Stimulated activated CD8-positive, alpha-beta memory T cell treated with anti-CD3 and anti-CD28 coated beads, Interleukin-15, amount 100 ng/mL, for 4 hours (primary cell): ENCODE data around the gene FBXL5.
"Not testable (repeated sequence)": the region's sequence is repeated elsewhere in the genome, so short reads cannot be mapped to it uniquely, and the experiment has no call there.

Experiments
- DNase-seq, 2 donors: peaks; one replicate each; pipeline ENCODE4 v3.0.0-alpha.2; 2020; ENCODE audit warnings: low read depth in 2 of 2

FBXL5 gene

DNA sequence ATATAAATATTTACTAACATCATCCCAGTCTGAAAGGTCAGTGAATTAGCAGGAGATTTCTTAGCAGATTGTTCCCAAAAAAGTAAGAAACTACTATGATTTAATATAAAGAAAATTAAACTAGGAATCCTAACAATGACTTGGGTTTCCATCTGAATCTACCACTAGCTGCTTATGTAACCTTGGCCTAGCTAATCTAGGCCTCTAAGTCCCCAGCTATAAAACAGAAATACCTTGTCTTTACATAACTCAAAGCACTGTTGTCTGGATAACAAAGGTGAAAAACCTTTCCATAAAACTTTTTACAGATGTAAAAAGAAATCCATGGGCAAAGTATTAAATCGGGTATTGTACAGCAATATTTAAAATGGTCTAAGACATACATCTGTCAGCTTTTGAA lies 3.0 kb downstream of the FBXL5 start:
- no peak for DNase-seq

DNA sequence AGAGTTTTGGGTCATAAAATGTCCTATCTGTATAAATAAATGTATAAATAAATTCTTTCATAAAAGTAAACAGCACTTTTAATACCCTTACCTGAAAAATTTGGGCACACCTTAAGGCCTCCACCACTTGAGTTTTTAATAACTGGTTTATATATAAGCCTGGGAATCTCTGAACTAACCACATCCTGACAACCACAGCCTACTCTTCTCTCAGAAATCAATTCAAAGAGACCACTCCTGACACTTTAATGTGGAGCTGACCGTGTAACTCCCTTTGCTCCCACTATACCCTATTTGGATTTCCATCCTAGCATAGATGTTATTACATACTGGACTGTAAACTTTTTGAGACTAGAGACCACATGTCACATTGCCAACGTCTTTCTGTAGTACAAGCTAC lies 3.5 kb downstream of the FBXL5 start:
- no peak for DNase-seq

DNA sequence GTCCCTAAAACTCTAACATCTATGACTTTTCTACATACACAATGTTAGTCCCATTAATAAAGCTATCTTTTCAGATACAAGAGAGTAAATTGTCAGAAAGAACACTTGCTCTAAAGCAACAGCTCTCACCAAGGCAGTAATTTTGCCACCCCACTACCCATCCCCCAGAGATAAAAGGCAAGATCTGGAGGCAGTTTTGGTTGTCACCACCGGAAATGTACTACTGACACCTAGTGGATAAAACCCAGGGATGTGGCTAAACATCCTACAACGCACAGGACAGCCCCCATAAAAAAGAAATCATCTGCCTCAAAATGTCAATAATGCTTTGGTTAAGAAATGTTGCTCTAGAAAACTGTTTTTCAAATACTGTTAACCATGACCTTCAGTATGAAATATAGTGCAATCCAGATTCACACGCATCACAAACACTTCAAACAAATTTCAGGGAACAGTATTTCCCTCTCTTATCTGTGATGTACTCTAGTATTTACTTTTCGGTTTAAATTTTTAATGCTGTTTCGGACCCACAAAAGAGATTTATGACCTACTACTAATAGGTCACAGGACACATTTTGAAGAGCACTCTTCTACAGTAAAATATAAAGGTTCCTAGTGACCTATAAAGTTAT lies 5.1 kb downstream of the FBXL5 start:
- DNase-seq, result peak in 1 of 2 donors; percentile 55

DNA sequence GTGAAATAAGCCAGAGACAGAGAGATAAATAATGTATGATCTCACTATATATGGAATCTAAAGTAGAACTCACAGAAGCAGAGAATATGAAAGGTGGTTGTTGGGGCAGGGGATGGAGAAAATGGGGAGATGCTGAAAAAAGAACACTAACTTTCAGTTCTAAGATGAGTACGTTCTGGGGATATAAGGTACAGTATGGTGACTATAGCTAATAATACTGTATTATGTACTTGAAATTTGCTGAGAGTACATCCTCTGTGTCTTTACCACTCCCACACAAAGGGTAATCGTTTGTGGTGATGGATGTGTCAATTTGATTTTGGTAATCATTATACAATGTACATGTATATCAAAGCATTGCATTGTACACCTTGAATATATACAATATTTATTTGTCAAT lies 6.6 kb downstream of the FBXL5 start:
- DNase-seq, result no peak

DNA sequence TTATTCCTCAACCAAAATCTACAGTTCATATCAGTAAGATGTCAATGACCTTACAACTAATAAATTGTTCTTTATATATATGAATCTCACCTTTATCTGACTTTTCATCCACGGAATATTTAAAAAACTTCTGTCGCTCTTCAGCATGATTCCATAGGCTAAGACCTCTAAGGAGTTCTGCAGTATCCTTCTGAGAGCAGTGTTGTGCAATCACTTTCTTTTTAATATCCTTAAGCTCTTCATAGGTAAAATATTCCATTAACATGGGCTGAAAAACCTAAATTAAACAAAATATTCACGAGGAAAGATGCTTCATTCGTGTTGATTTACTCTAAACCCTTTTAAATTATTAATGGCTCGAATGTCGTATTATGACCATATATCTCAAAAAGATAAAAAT lies 16.7 kb downstream of the FBXL5 start:
- DNase-seq, result no peak

DNA sequence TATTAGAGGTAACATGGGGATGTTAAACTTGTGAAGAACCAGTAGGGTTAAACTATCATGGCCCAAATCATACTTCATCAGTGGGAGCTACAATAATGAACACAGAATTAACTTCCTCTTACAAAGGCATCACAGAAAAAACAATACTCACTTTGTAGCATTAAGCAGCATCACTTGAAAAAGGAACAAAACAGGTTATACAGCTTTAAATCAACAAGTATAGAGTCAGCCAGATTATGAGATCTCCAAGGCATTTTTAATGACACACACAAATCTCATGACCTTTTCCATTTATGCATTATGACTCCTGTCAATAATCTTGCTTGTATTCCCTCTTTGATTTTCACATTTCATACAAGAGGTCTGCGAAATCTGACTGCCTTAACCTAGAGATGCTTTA lies 18.3 kb downstream of the FBXL5 start:
- DNase-seq, result no peak

DNA sequence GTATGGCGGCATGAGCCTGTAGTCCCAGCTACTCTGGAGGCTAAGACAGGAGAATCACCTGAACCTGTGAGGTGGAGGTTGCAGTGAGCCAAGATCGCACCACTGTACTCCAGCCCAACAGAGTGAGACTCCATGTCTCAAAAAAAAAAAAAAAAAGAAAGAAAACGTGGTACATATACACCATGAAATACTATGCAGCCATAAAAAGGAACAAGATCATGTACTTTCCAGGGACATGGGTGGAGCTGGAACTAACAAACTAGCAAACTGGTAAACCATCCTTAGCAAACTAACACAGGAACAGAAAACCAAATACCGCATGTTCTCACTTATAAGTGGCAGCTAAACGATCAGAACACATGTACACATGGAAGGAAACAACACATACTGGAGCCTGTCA lies 37.8 kb downstream of the FBXL5 start:
- not testable (repeated sequence) for DNase-seq

DNA sequence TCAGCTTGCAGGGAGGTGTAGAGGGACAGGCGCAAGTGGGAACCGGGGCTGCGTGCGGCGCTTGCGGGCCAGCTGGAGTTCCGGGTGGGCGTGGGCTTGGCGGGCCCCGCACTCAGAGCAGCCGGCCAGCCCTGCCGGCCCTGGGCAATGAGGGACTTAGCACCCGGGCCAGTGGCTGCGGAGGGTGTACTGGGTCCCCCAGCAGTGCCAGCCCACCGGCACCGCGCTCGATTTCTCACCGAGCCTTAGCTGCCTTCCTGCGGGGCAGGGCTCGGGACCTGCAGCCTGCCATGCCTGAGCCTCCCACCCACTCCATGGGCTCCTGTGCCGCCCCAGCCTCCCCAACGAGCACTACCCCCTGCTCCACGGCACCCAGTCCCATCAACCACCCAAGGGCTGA lies 40.3 kb downstream of the FBXL5 start:
- DNase-seq, result not testable (repeated sequence)

DNA sequence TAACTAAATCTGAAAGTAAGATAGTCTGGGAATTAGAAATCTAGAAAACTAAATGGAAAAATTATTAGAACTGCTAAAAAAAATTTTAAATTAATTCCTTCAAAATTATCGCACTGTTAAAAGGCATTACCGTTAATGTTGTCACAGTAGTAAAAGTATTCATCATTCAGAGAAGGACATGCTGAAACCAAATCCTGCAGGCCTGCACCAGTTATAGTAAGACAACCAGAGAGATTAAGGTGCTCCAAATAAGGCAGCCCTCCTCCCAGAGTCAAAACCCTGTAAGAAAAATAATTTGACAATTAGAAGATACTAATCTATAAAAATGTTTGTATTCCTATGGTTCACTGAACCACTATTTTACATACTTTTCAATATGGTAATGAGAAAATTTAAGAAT lies 43.0 kb downstream of the FBXL5 start:
- no peak for DNase-seq

DNA sequence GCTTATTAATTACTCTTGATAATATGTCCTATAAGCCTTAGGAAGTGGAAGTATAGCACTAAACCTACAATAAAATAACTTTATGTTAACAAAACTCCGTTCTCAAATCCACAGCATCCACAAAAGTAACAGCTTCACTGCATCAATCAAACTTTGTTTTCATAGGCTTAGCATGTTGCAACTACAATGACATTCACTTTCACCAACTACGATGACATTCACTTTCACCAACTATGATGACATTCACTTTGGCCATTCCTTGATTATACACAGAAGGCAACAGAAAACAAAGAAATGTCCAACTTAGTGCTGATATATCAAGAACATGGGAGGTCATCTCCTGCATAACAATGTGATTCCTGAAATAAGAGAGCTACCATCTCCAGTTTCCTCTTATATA lies 44.3 kb downstream of the FBXL5 start:
- DNase-seq, result no peak

DNA sequence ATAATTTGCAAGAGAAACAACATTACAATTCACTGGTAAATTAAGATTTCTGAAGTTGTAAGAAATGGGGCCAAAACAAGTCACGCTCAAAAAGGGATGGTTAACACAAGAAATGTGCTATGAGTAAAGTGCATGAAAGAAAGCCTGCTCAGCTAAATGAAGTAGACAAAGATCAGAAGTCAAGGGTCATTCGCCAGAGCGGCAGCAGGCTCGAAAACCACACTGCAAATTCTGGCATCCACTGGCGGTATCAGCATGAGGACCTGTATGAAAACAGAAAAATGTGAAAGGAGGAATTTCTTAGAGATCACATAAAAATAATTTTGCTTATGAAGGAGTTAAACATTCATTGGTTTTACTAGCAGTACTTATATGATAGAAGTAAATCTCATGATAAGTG lies 49.6 kb downstream of the FBXL5 start:
- no peak for DNase-seq

DNA sequence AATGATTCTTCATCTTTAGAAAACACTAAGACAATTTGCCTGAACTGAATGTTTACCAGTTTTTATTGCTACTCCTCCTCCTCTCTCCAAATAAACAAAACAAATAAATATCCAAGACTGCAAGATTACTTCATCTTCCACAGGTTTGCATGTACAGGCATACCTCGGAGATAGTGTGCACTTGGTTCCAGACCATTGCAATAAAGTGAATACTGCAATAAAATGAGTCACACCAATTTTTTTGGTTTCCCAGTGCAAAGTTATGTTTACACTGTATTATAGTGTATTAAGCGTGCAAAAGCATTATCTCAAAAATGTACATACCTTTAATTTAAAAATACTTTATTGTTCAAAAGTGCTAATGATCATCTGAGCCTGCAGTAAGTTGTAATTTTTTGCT lies 53.3 kb downstream of the FBXL5 start:
- DNase-seq, result no peak

DNA sequence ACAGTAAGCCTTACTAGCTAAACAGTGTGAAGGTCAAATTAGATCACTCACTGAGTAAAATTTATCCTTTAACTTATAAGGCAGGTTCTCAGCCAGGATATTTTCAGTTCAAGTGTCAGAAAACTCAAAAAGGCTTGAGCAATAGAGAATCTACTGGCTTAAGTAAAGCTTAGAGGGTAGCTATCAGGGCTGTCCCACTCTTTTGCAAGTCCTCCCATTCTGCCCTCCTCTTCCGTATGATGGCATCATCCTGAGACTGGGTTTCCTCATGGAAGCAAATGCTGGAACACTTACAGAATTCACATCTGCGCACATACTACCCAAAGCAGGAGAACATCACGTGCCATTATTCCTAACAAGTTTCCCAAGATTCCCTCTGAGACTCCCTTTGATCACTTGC lies 55.0 kb downstream of the FBXL5 start:
- DNase-seq, result no peak

DNA sequence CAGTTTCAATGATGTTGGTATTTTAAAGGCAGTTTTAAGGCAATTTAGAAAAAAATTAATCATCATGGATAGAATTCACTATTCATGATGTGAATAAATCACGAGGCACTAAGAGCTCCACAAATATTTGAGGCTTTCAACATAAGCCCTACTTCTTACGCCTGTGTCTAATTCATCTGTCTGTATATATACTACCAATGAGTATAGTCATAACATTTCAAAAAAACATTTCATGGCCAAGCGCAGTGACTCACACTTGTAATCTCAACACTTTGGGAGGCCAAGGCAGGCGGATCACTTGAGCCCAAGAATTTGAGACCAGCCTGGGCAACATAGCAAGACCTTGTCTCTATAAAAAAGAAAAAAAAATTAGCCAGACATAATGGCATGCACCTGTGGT lies 56.5 kb downstream of the FBXL5 start:
- no peak for DNase-seq

DNA sequence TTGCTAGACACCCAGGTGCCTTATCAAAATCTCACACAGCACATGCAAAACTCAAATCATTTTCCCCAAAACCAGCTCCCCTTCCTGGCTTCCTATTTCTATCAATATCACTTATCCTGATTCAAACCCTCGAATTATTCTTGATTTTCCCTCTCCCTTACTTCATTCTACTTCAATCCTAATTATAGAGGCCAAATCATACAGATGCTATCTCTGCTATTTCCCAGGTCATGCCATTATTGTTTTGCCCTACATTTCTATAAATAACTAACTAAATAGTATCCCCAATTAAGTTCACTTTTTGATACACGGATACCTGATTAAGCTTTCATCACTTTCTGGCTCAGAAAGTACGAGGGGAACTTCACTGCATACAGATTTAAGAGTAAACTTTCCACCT lies 62.4 kb downstream of the FBXL5 start:
- DNase-seq, result no peak

DNA sequence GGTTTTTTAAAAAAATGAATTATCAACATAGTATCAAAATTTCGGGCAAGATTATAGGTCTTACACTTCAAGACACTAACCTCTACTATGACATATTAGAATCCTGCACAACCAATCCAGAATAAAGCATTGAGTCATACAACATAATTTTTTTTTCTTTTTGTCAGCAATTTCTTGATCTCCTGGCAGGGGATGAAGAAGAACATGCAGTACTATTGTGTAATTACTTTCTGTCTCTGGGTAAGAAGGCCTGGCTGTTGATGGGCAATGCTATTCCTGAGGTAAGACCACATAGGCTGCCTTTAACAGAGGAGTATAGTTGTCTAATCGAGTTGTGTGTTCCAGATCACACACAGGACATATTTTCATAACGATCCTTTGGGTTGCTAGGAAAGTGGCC lies 67.5 kb downstream of the FBXL5 start:
- no peak for DNase-seq

DNA sequence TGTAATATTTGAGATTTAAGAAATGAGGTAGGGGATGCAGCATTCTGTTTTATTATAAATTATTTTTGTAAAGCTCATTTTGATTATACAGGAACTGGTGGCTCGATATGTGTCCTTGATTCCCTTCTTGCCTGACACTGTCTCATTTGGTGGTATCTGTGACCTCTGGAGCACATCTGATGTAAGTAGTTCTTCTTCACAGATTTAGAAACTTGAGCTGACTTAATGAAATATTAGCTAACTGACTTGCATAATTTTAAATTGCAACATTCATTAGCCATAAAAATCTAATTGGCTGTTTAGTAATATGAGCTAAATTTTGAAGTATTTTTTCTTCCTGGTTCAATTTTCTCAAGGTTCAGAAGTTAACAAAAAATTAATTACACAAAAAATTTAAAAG lies 69.1 kb downstream of the FBXL5 start:
- DNase-seq, result no peak

DNA sequence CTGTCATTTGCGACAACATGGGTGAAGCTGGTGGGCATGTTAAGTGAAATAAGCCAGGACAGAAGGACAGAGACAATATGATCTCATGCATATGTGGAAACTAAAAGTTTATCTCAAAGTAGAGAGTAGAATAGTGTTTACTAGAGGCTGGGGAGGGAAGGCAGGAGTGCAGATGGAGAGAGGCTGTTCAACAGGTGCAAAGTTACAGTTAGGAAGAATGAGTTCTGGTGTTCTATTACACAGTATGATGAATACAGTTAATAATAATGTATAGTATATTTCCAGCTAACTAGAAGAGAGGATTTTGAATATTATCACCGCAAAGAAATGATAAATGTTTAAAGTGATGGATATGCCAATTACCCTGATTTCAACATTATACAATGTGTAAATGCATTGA lies 69.8 kb downstream of the FBXL5 start:
- DNase-seq, result no peak

DNA sequence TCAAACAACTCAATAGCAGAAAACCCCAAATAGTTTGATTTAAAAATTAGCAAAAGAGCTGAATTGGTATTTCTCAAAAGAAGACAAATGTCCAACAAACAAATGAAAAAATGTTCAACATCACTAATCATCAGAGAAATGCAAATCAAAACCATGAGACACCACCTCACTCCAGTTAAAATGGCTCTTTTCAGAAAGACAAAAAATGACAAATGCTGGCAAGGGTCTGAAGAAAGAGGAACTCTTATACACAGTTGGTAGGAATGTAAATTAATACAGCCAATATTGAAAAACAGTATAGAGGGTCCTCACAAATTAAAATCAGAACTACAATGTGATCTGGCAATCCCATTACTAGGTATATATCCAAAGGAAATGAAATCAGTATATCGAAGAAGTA lies 70.4 kb downstream of the FBXL5 start:
- no peak for DNase-seq

DNA sequence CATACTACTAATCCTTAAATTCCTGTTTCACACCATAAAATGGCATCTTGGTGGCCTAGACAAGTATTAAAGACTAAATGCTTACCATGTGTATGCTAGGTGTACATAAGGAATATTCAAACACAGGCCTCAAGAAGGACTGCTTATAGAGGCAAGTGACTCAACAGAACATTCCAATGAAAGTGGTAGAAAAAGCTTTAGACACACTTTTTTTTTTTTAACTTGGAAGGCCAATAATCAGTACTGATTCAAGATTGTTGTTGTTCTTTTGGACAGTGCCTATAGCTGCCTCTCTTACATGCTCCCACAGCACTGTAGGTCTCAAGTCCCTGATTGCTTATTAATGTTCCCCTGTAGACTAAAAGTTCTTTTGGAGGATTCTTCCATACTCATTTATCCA lies 77.6 kb downstream of the FBXL5 start:
- no peak for DNase-seq

DNA sequence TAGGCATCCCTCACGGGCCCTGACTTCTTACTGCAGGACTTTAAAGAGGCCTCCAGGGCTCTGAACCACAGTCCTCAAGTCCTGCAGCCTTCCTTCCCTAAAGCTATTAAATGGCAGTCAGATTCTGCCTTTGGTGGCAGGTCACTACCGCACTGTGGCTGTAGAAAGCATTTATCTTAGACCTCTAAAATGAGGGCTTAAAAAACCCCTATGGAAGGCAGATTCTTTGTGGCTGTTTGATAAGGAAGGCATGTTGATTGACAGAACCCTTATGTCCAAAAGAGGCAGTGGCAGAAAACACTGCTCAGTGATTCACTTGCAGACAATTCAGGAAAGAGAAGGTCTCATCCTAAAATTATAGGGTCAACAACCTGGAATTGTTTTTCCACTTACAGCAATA lies 79.2 kb downstream of the FBXL5 start:
- DNase-seq, result no peak

DNA sequence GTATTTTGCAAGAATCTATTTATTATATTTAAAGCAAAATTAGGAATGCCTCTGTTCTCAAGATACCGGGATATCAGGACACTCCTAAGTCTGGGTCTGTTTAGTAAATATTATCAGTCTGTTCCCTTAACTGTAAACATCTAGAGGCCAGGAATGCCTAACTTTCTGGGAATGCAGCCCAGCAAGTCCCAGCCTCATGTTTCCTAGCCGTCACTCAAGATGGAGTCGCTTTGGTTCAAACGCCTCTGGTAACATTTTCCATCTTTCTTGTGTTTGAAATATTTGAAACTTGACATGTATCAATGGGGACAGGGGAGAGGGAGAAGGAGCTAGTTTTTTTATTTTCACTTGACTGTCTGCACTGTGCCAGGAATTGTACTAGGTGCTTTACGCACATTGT lies 85.4 kb downstream of the FBXL5 start:
- no peak for DNase-seq

DNA sequence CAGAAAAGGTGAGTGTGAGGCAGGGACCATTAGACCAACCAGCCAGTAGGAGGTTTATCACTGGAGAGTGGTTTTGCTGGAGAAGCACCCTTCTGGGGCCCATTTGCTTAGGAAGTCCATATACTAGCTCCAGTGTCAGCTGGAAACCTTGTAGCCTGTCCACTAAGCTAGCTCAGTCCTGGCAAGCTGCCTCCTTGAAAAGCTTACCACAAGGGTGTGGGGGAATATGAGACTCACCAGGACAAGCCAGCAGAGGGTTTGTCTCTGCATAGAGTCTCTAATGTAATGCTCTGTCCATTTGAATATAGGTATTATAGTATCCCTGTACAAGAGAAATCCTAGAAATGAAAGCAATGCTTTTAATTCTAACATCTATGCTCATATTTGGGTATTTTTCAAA lies 86.3 kb downstream of the FBXL5 start:
- DNase-seq, result no peak

DNA sequence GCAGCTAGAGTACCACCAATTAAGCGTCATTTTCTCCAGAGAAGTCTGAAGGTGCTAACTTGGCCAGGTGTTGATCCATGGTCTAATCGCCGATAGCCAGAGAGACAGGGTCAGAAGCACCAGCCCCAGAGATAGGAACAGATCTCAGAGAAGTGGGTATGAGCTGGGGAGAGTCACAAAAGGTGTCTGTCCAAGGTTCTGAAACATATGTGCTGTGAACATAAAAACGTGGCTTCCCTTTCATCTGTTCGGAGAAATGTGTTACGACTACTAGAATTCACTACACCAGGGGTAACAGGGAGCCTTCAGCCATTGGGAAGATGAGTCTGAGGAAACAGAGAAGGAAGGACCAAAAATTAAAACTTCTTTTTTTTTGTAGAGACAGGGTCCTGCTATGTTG lies 91.3 kb downstream of the FBXL5 start:
- DNase-seq, result no peak

DNA sequence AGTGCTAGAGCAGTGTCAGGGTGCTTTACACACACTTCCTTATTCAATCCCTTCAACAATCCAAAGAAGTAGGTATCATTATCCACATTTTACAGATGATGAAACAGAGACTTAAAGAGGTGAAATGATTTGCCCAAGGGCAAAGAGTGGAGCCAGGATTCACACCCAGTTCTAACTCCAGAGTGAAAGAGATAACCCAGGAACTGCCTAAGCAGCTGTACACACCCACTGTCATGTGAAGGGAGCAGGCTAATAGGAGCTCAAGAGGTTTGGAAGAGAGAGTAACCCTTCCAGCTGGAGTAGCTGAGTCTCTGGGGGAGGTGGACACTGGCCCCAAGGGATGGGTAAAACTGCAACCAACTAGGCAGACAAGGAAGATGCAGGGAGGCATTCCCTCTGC lies 92.5 kb downstream of the FBXL5 start:
- no peak for DNase-seq
